Activated T-cell treated with anti-CD3 and anti-CD28 coated beads, Interleukin-2, amount 50 U/mL, for 24 hours (primary cell): ENCODE measurements around the gene ST6GALNAC4.

Source experiments
- DNase-seq: peaks from one replicate; pipeline ENCODE4 v3.0.0-alpha.2; 2020
- H3K27ac Mint-ChIP-seq: 2 replicates; pipeline ENCODE4 v1.8.0; 2020; ENCODE audit warnings: mild to moderate bottlenecking, mixed read lengths
- H3K27me3 Mint-ChIP-seq: 2 replicates; pipeline ENCODE4 v1.8.0; 2020; ENCODE audit warnings: mixed read lengths
- H3K36me3 Mint-ChIP-seq: 2 replicates; pipeline ENCODE4 v1.8.0; 2020; ENCODE audit warnings: low read depth, mixed read lengths
- H3K4me1 Mint-ChIP-seq: 2 replicates; pipeline ENCODE4 v1.8.0; 2020; ENCODE audit warnings: low read depth, mixed read lengths
- H3K4me3 Mint-ChIP-seq: 2 replicates; pipeline ENCODE4 v1.8.0; 2020; ENCODE audit warnings: mild to moderate bottlenecking, moderate library complexity, mixed read lengths
- H3K9me3 Mint-ChIP-seq: 2 replicates; pipeline ENCODE4 v1.8.0; 2020; ENCODE audit warnings: mixed read lengths

ST6GALNAC4 gene

DNA sequence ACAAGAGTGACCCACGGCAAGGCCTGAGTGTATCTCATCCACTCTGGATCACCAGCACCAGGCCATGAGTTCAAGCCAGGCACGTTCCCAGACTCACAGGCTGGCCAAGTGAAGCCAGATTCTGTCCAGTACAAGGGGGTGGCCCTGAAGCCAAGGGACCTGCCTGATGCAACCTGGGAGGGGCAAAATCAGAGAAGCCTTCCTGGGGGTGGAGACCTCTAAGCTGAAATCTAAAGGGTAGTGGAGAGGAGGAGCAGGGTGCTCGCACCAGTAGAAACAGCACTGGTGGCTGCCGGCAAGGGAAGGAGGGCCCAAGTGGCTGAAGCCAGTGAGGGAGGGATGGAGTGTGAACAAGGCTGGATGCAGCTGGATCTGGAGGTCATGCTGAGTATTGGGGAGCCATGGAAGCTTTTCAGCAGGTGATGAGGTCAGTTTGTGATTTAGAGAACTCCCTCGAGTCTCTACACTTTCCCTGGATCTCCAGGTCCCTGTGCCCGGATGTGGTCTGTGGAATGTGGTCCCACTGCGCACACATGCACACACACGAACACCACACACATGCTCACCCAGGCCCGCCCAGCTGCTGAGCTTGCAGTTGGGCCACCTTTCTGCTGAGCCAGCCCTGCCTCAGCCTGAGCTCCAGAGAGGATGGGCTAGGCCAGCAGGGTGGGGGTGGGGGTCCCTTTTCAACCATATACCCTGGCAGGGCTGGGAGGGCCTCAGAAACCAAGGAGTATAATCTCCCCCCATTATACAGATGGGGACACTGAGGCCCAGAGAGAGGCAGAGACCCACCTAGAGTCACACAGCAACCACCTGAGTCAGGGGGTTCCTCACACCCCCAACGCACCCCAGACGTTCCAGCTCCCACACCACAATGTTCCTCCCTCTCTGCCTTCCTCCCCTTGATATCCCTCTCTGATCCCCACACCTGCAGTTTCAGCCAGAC lies 12.1 kb upstream of the ST6GALNAC4 start:
- H3K9me3 Mint-ChIP-seq, result no peaks in the 10 kb centered on the region
- no peak for DNase-seq
- H3K4me1 Mint-ChIP-seq, result peaks cover 40% of the 10 kb centered on the region
- H3K36me3 Mint-ChIP-seq, result peaks cover 12% of the 10 kb centered on the region
- peak overlapping the region; percentile 21 for H3K4me3 Mint-ChIP-seq
- peaks cover 12% of the 10 kb centered on the region for H3K27me3 Mint-ChIP-seq
- H3K27ac Mint-ChIP-seq, result no peak overlapping the region

DNA sequence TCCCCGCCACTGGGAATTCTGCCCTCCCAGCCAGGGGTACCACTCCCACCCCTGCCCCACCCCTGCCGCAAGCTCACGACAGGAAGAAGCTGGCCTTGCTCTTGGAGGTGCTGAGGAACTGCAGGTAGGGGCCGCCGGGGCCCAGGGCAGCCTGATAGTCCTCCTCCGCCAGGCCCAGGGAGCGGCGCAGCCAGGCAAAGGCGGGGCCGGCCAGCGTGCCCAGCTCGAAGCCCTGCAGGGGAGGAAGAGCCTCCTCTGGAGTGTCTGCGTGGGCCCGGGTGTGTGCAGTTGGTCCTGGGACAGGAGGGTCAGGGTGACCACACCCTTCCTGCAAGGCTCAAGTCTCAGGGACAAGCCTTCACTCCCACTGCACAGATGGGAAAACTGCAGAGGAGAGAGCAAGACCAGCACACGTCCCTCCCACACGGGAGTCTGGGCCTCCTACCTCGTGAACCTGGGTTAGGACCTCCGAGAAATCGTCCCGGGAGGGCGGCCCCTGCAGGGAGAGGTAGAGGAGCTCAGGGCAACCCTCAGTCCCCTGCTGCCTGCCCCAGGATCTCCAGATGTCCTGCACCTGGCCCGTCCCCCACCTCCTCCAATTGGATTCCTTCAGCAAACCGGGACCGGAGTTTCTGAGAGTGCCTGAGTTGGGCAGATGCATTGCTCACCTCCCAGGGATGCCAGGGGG lies 11.3 kb upstream of the ST6GALNAC4 start:
- H3K27me3 Mint-ChIP-seq, result peaks cover 15% of the 10 kb centered on the region
- peaks cover 39% of the 10 kb centered on the region for H3K4me1 Mint-ChIP-seq
- peaks cover 4% of the 10 kb centered on the region for H3K36me3 Mint-ChIP-seq
- no peaks in the 10 kb centered on the region for H3K9me3 Mint-ChIP-seq
- no peak overlapping the region for H3K27ac Mint-ChIP-seq
- DNase-seq, result no peak
- no peak overlapping the region for H3K4me3 Mint-ChIP-seq

DNA sequence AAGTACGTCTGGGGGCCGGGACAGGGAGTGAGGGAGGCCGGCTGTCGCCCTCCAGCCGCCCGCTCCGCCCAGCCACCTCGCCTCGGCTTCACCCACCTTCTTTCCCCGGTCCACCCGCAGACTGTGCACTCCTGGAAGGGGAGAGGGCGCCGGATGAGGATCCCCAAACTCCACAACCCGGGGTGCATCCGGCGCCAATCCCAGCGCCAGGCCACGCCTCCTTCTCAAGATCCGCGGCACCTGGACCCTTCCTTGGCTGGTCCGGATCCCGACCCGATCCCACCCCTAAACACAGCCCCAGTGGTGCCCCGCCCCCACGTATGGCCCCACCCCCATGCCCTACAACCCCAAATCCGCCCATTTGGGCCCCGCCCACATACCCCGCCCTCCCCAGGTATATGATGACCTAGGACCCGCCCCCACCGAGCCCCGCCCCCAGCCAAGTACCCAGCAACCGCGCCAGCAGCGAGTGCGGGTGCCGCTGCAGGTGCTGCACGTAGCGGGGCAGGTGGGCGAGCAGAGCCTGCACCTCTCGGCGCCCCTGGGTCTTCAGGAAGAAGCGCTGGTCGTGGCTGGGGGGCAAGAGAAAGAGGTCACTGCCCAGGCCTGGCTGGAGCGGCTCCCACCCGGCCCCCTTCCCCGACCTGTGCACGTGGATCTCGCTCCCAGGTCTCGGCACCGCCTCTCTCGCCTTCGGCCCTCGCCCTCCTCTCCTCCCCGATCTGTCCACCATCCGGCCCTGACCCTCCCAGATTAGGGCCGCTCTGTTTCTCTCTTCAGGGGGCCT lies 10.6 kb upstream of the ST6GALNAC4 start:
- H3K36me3 Mint-ChIP-seq, result no peaks in the 10 kb centered on the region
- peaks cover 18% of the 10 kb centered on the region for H3K27me3 Mint-ChIP-seq
- H3K4me3 Mint-ChIP-seq, result peak overlapping the region; percentile 75
- DNase-seq, result peak; percentile 73
- no peaks in the 10 kb centered on the region for H3K9me3 Mint-ChIP-seq
- H3K27ac Mint-ChIP-seq, result no peak overlapping the region
- H3K4me1 Mint-ChIP-seq, result peaks cover 36% of the 10 kb centered on the region

GRCh38 chr9:127926906-127927200 lies 10.0 kb upstream of the ST6GALNAC4 start:
- Mint-ChIP-seq H3K36me3 (no peaks in the 10 kb centered on the region), H3K4me1 (peaks cover 39% of the 10 kb centered on the region), H3K9me3 (no peaks in the 10 kb centered on the region), H3K4me3 (peak overlapping the region; percentile 75), H3K27me3 (peaks cover 22% of the 10 kb centered on the region), H3K27ac (no peak overlapping the region)
- no peak for DNase-seq

DNA sequence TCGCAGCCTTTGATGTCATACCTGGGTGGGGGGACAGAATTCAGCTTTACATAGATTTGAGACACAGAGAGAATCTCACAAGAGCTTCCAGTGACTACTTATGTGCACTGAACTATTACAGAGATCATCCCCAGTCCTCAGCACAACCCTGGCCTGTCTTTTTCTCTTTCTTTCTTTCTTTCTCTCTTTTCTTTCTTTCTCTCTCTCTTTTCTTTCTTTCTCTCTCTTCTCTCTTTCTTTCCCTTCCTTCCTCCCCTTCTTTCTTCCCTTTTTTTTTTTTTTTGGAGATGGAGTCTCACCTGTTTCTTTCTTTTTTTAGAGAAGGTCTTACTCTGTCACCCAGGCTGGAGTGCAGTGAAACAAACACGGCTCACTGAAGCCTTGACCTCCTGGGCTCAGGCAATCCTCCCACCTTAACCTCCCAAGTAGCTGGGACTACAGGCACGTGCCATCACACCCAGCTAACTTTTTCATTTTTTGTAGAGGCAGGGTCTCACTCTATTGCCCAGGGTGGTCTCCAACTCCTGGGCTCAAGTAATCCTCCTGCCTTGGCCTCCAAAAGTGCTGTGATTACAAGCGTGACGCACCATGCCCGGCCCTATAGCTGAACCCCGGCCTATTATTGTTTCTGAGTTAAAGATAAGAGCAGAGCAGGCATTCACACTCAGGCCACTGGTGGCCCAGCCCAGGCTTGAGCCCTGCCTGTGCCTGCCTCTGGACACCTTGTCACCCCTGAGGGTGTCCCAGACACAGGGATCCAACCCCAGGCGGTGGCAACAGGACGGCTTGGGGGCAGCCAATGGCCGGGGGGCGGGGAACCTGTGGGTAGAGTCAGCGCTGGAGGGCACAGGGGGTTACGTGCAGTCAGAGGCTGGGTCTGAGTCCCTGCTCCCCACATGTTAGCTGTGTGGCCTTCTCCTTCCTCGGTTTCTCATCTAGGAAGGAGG lies 9.4 kb upstream of the ST6GALNAC4 start:
- no peaks in the 10 kb centered on the region for H3K36me3 Mint-ChIP-seq
- DNase-seq, result no peak
- no peaks in the 10 kb centered on the region for H3K9me3 Mint-ChIP-seq
- H3K4me1 Mint-ChIP-seq, result peaks cover 39% of the 10 kb centered on the region
- H3K27ac Mint-ChIP-seq, result no peak overlapping the region
- H3K4me3 Mint-ChIP-seq, result peak overlapping the region; percentile 75
- H3K27me3 Mint-ChIP-seq, result peaks cover 22% of the 10 kb centered on the region

- Mint-ChIP-seq H3K36me3 (no peaks in the 10 kb centered on the region), H3K4me3 (no peak overlapping the region), H3K4me1 (peaks cover 37% of the 10 kb centered on the region), H3K9me3 (no peaks in the 10 kb centered on the region), H3K27ac (peak overlapping the region; percentile 50), H3K27me3 (peaks cover 22% of the 10 kb centered on the region)
- DNase-seq, result no peak
Measured at GRCh38 chr9:127924736-127925444, 8.0 kb upstream of the ST6GALNAC4 start.

GRCh38 chr9:127923771-127924170 lies 6.9 kb upstream of the ST6GALNAC4 start:
- DNase-seq, result no peak
- H3K9me3 Mint-ChIP-seq, result no peaks in the 10 kb centered on the region
- H3K27ac Mint-ChIP-seq, result no peak overlapping the region
- peaks cover 38% of the 10 kb centered on the region for H3K4me1 Mint-ChIP-seq
- H3K36me3 Mint-ChIP-seq, result no peaks in the 10 kb centered on the region
- H3K4me3 Mint-ChIP-seq, result no peak overlapping the region
- peaks cover 19% of the 10 kb centered on the region for H3K27me3 Mint-ChIP-seq

DNA sequence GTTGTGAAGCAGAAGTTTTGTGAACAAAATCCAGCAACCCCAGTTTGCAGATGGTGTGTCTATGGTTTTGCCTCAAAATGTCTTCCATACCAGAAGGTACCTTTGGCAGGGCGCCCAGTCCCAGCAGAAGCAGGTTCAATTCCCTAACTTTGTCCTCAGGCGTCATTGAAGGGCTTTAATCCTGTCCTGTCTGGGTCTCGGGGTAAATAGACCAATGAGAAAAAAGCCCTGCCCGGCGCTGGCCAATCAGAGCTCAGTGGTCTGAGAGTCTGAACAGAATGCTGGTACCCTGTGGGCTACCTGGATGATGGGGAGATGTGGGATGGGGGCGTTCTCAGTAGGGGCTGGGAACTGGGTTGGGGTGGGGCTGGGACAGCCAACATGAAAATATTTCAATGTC lies 6.2 kb upstream of the ST6GALNAC4 start:
- H3K27me3 Mint-ChIP-seq, result peaks cover 15% of the 10 kb centered on the region

GRCh38 chr9:127921557-127922120 lies 4.8 kb upstream of the ST6GALNAC4 start:
- no peaks in the 10 kb centered on the region for H3K9me3 Mint-ChIP-seq
- DNase-seq, result peak; percentile 89
- no peaks in the 10 kb centered on the region for H3K36me3 Mint-ChIP-seq
- peaks cover 46% of the 10 kb centered on the region for H3K4me1 Mint-ChIP-seq
- peak overlapping the region; percentile 23 for H3K4me3 Mint-ChIP-seq
- no peak overlapping the region for H3K27ac Mint-ChIP-seq
- H3K27me3 Mint-ChIP-seq, result peaks cover 15% of the 10 kb centered on the region

More for the DNA sequence above, 6.2 kb upstream of the ST6GALNAC4 start:
- DNase-seq, result no peak
- Mint-ChIP-seq H3K4me1 (peaks cover 40% of the 10 kb centered on the region), H3K36me3 (no peaks in the 10 kb centered on the region), H3K27ac (no peak overlapping the region), H3K9me3 (no peaks in the 10 kb centered on the region), H3K4me3 (no peak overlapping the region)

- H3K4me1 Mint-ChIP-seq, result peaks cover 45% of the 10 kb centered on the region
- DNase-seq, result no peak
- peaks cover 6% of the 10 kb centered on the region for H3K36me3 Mint-ChIP-seq
- H3K9me3 Mint-ChIP-seq, result no peaks in the 10 kb centered on the region
- no peak overlapping the region for H3K27ac Mint-ChIP-seq
- H3K27me3 Mint-ChIP-seq, result peaks cover 15% of the 10 kb centered on the region
- H3K4me3 Mint-ChIP-seq, result no peak overlapping the region
Measured at GRCh38 chr9:127920794-127921193, 4.0 kb upstream of the ST6GALNAC4 start.

DNA sequence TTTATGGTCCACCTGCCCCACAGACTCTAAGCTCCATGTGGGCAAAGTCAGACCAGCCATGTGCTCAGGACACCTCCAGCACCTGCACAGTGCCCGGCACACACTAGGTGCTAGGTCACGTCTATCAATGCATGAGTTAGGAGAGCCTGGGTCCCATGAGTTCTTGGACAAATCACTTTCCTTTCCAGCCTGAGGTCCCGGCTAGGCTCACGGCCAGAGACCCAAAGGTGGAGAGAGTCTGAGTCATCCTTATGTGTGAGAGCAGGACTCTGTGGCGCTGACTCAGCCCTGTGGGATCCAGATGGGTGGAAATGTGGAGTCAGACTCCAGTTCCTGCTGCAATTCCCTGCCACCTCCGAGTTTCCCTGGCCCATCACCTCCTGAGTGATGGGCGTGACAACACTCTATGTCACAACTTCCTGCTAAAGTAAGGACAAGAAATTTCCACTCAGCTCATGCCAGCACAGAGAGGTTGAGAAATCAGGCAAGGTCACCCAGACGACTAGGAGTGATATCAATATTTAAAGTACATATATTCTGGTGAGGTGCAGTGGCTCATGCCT lies 2.5 kb upstream of the ST6GALNAC4 start:
- Mint-ChIP-seq H3K27ac (peak overlapping the region; percentile 42), H3K27me3 (peaks cover 10% of the 10 kb centered on the region), H3K4me1 (peaks cover 57% of the 10 kb centered on the region), H3K36me3 (peaks cover 12% of the 10 kb centered on the region), H3K9me3 (no peaks in the 10 kb centered on the region), H3K4me3 (no peak overlapping the region)
- no peak for DNase-seq

GRCh38 chr9:127918183-127919107 lies 1.6 kb upstream of the ST6GALNAC4 start:
- DNase-seq, result no peak
- peaks cover 59% of the 10 kb centered on the region for H3K4me1 Mint-ChIP-seq
- no peak overlapping the region for H3K4me3 Mint-ChIP-seq
- peak overlapping the region; percentile 42 for H3K27ac Mint-ChIP-seq
- H3K36me3 Mint-ChIP-seq, result peaks cover 19% of the 10 kb centered on the region
- H3K27me3 Mint-ChIP-seq, result peaks cover 7% of the 10 kb centered on the region
- H3K9me3 Mint-ChIP-seq, result no peaks in the 10 kb centered on the region
